Lung (tissue), 12 donors: ENCODE data around the gene ANKRD33B. TPM values are rescaled to one million over a fixed set of nuclear protein-coding genes. Genes with fewer than 3 reads are reported as not detected.
"Not testable (repeated sequence)": the region's sequence is repeated elsewhere in the genome, so short reads cannot be mapped to it uniquely, and the experiment has no call there.

Experiments used
- ATAC-seq: fragments of 200-7000 bp; cut with Tn5 transposase; one replicate; pipeline ENCODE4 v1.9.1; 2020; ENCODE audit warnings: moderate number of reproducible peaks; ENCODE audit not compliant: insufficient read depth, low FRiP score
- DNase-seq, 3 donors: peaks; one replicate each; pipeline ENCODE4 v3.0.0-alpha.2; 2013 to 2017
- H3K27ac ChIP-seq, 2 donors: one replicate each; pipeline ENCODE4 v1.5.1; 2013; ENCODE audit warnings: mild to moderate bottlenecking in 2 of 2, moderate library complexity in 2 of 2, control low read depth in 1 of 2, inconsistent platforms in 1 of 2, low read depth in 1 of 2, low read length in 1 of 2
- H3K27me3 ChIP-seq, 3 donors: one replicate each; pipeline ENCODE4 v1.5.1; 2013; ENCODE audit warnings: low read length in 2 of 3; ENCODE audit not compliant: control insufficient read depth in 3 of 3, insufficient read depth in 3 of 3
- H3K36me3 ChIP-seq, 4 donors: one replicate each; pipeline ENCODE4 v1.5.1; 2013; ENCODE audit warnings: low read length in 4 of 4, mild to moderate bottlenecking in 1 of 4, moderate library complexity in 1 of 4; ENCODE audit not compliant: control insufficient read depth in 4 of 4, insufficient read depth in 4 of 4
- H3K4me1 ChIP-seq, 5 donors: one replicate each; pipeline ENCODE4 v1.5.1; 2013; ENCODE audit warnings: low read length in 5 of 5, mild to moderate bottlenecking in 2 of 5, moderate library complexity in 1 of 5; ENCODE audit not compliant: control insufficient read depth in 5 of 5, insufficient read depth in 5 of 5
- H3K4me3 ChIP-seq: one replicate; pipeline ENCODE4 v1.5.1; 2013; ENCODE audit warnings: mild to moderate bottlenecking, control low read depth, moderate library complexity
- H3K9ac ChIP-seq, 2 donors: one replicate each; pipeline ENCODE4 v1.5.1; 2013; ENCODE audit warnings: low read length in 2 of 2, control low read depth in 1 of 2; ENCODE audit not compliant: insufficient read depth in 1 of 2
- H3K9me3 ChIP-seq, 4 donors: one replicate each; pipeline ENCODE4 v1.5.1; 2013; ENCODE audit warnings: low read length in 3 of 4, mild to moderate bottlenecking in 1 of 4, moderate library complexity in 1 of 4; ENCODE audit not compliant: control insufficient read depth in 4 of 4, insufficient read depth in 3 of 4
- WGBS, 2 donors: extraction: QIAGEN DNeasy Blood & Tissue Kit; methylation state at CpG; one replicate each; pipeline ENCODE4 v1.1.7; 2013; 5-methylcytosine and 5-hydroxymethylcytosine counted together
- polyA plus RNA-seq, 2 donors: library from polyadenylated mRNA; stranded (reverse); fragments of 200-250 nt; gene quantifications; one replicate each; pipeline ENCODE4 v1.2.1, GENCODE V29; 2013
- total RNA-seq, 2 donors: library from RNA; depleted of rRNA in 1 of 2; stranded (reverse); fragments of >200 nt in 1 of 2; gene quantifications; one replicate each; pipeline ENCODE4 v1.2.1, GENCODE V29; 2014 to 2021
- TF ChIP-seq, protein P1 (sequence below): IDR thresholded peaks from 2 replicates; pipeline ENCODE4 v1.5.1; 2012; ENCODE audit warnings: mild to moderate bottlenecking; ENCODE audit errors: control extremely low read depth, extremely low read depth
- donor health status: control.
- donor health status: control.
- donor health status: Bipolar disorder and iron deficiency.
- donor health status: healthy.
- donor health status: DM: yes; HTN: yes; CAD: no.

The ANKRD33B gene
- total and polyA plus RNA-seq, 4 donors, result 1.0 to 6.3 (median 2.1) TPM

DNA sequence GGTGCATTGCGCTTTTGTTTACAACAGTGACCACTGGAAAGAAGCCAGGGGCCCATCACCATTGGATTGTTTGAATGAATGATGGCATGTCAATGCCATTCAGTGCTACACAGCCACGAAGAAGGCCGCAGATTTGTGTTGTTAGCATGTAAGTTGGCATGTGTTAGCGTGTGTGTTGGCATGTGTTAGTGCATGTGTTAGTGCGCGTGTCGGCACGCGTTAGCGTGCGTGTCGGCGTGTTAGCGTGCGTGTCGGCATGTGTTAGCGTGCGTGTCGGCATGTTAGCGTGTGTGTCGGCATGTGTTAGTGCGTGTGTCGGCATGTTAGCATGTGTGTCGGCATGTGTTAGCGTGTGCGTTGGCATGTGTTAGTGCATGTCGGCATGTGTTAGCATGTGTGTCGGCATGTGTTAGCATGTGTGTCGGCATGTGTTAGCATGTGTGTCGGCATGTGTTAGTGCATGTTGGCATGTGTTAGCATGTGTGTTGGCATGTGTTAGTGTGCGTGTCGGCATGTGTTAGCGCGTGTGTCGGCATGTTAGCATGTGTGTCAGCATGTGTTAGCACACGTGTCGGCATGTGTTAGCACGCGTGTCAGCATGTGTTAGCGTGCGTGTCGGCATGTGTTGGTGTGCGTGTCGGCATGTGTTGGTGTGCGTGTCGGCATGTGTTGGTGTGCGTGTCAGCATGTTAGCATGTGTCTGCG lies 15.3 kb upstream of the ANKRD33B start:
- no peak overlapping the region for H3K27ac ChIP-seq
- no peak overlapping the region for H3K4me3 ChIP-seq
- ATAC-seq (no peak), DNase-seq (no peak)
- H3K27me3 ChIP-seq, result peaks cover 0 to 11% (median 3%) of the 10 kb centered on the region in 3 donors
- no peaks in the 10 kb centered on the region for H3K36me3 ChIP-seq
- H3K9me3 ChIP-seq, result peaks cover 0 to 3% (median 0%) of the 10 kb centered on the region in 4 donors
- H3K9ac ChIP-seq, result no peak overlapping the region
- 94% methylated on average over 48 of the region's 48 CpGs for WGBS, 2 donors
- TF ChIP-seq, protein P1, sequence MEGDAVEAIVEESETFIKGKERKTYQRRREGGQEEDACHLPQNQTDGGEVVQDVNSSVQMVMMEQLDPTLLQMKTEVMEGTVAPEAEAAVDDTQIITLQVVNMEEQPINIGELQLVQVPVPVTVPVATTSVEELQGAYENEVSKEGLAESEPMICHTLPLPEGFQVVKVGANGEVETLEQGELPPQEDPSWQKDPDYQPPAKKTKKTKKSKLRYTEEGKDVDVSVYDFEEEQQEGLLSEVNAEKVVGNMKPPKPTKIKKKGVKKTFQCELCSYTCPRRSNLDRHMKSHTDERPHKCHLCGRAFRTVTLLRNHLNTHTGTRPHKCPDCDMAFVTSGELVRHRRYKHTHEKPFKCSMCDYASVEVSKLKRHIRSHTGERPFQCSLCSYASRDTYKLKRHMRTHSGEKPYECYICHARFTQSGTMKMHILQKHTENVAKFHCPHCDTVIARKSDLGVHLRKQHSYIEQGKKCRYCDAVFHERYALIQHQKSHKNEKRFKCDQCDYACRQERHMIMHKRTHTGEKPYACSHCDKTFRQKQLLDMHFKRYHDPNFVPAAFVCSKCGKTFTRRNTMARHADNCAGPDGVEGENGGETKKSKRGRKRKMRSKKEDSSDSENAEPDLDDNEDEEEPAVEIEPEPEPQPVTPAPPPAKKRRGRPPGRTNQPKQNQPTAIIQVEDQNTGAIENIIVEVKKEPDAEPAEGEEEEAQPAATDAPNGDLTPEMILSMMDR, result no peak
- H3K4me1 ChIP-seq, result peaks cover 0 to 2% (median 0%) of the 10 kb centered on the region in 5 donors

DNA sequence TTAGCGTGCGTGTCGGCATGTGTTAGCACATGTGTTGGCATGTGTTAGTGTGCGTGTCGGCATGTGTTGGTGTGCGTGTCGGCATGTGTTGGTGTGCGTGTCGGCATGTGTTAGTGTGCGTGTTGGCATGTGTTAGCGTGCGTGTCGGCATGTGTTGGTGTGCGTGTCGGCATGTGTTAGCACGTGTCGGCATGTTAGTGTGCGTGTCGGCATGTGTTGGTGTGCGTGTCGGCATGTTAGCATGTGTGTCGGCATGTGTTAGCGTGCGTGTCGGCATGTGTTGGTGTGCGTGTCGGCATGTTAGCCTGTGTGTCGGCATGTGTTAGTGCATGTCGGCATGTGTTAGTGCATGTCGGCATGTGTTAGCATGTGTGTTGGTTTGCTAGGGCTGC lies 14.8 kb upstream of the ANKRD33B start:
- H3K27me3 ChIP-seq, result peaks cover 0 to 14% (median 3%) of the 10 kb centered on the region in 3 donors
- H3K4me1 ChIP-seq, H3K4me3 ChIP-seq, ATAC-seq, H3K36me3 ChIP-seq, DNase-seq, H3K27ac ChIP-seq, H3K9me3 ChIP-seq, H3K9ac ChIP-seq: not testable (repeated sequence)
- 98% methylated on average over 30 of the region's 30 CpGs for WGBS, 2 donors

DNA sequence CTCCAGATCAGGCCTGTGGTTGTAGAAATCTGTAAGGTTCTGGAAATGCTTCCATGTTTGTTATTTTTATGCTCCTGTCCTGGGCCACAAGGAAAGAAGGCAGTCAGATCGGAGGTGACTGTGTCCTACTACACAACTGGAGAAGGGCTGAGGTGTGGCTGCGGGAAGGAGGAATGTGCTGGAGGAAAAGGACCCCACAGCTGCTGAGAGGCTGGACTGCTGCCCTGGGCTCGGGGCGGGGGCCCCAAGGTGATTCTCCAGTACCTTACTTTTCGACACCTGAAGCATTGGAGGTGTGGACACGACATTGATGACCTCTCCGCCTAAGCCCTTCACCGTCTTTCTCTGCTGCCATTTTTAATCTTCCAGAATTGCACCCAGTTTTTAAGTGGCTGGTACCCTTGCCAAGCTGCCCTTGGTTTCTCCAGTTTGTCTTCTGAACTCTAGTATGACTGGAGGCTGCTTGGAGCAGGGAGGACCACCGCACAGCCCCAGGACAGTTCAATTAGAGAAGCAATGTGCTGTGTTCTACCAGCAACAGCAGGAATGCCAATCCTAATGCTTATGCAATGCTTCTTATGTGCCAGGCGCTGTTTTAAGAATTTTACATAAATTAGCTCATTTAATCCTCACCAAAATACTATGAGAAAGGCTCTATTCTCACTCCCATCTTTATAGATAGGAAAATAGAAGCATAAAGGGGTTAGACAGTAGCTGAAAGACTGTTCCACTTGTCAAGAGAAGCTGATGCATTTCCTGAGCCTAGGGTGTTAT lies 13.5 kb upstream of the ANKRD33B start:
- TF ChIP-seq, protein P1, result no peak
- ATAC-seq, result no peak
- H3K9me3 ChIP-seq, result peaks cover 0 to 3% (median 0%) of the 10 kb centered on the region in 4 donors
- no peak overlapping the region for H3K4me3 ChIP-seq
- no peaks in the 10 kb centered on the region for H3K36me3 ChIP-seq
- peaks cover 0 to 2% (median 0%) of the 10 kb centered on the region in 5 donors for H3K4me1 ChIP-seq
- no peak overlapping the region for H3K9ac ChIP-seq
- peaks cover 0 to 14% (median 3%) of the 10 kb centered on the region in 3 donors for H3K27me3 ChIP-seq
- DNase-seq, result no peak
- 81 to 89% methylated on average over 10 of the region's 10 CpGs for WGBS, 2 donors
- H3K27ac ChIP-seq, result no peak overlapping the region

DNA sequence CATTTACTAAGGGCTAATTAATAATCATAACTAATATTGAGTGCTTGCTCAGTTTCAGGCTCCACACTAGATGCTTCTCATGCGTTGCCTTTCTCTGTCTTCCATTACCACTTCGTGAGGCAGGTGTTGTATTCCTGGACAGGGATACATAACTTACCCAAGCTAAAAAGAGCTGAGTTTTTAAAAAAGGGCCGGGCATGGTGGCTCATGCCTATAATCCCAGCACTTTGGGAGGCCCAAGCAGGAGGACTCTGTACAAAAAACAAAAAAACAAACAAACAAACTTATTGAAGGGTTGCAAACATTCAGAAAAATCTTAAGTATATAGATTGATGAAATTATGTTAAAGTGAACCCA lies 12.1 kb upstream of the ANKRD33B start:
- H3K9me3 ChIP-seq, result peaks cover 0 to 3% (median 0%) of the 10 kb centered on the region in 4 donors
- H3K27me3 ChIP-seq, result peaks cover 0 to 11% (median 0%) of the 10 kb centered on the region in 3 donors
- DNase-seq (no peak), ATAC-seq (no peak)
- peaks cover 0 to 2% (median 0%) of the 10 kb centered on the region in 5 donors for H3K4me1 ChIP-seq
- 84 to 92% methylated on average over 3 of the region's 3 CpGs for WGBS, 2 donors
- H3K9ac ChIP-seq, result no peak overlapping the region
- TF ChIP-seq, protein P1, result no peak
- H3K4me3 ChIP-seq, result no peak overlapping the region
- H3K27ac ChIP-seq, result no peak overlapping the region
- H3K36me3 ChIP-seq, result no peaks in the 10 kb centered on the region
